ENCODE results near the gene ELMO1. TPM values are rescaled to one million over a fixed set of nuclear protein-coding genes. Genes with fewer than 3 reads are reported as not detected.

ELMO1 gene
- total RNA-seq, 1 experiment from 2014 or later, result 137 TPM

- Histone ChIP-seq H3K4me2 (ENCODE audit: low read depth, low read length, poor library complexity, severe bottlenecking) (no peak overlapping the region), H3K79me2 (ENCODE audit: low read length) (peaks cover 7% of the 10 kb centered on the region; the same call in 1 of the 2 replicates), H3K9me2 (replicated peaks; ENCODE audit: insufficient read depth, low read length) (no peaks in the 10 kb centered on the region), H4K20me1 (ENCODE audit: insufficient read depth, low read depth, low read length) (no peaks in the 10 kb centered on the region), H2AFZ (ENCODE audit: low read length) (no peak overlapping the region), H3K27me3 (ENCODE audit: low read length) (no peaks in the 10 kb centered on the region), H3K9ac (ENCODE audit: low read length) (no peak overlapping the region), H3K27ac (ENCODE audit: low read length) (no peak overlapping the region), H3K4me3 (ENCODE audit: low read length) (no peak overlapping the region), H3K4me1 (ENCODE audit: low read length) (peaks cover 15% of the 10 kb centered on the region), H3K9me3 (ENCODE audit: low read length) (no peaks in the 10 kb centered on the region), H3K36me3 (ENCODE audit: insufficient read depth, low read length) (no peaks in the 10 kb centered on the region)
- no peak for DNase-seq
Observed at GRCh38 chr7:37100735-37101331, 347.8 kb downstream of the ELMO1 start.

- H3K27ac ChIP-seq (ENCODE audit: low read length), result no peak overlapping the region
- H3K36me3 ChIP-seq (ENCODE audit: insufficient read depth, low read length), result 0 out of 2 replicates have a peak, but pooled peaks cover 3% of the 10 kb centered on the region
- H2AFZ ChIP-seq (ENCODE audit: low read length), result no peak overlapping the region
- H3K9me2 ChIP-seq (replicated peaks; ENCODE audit: insufficient read depth, low read length), result no peaks in the 10 kb centered on the region
- H3K9ac ChIP-seq (ENCODE audit: low read length), result no peak overlapping the region
- no peaks in the 10 kb centered on the region for H3K9me3 ChIP-seq (ENCODE audit: low read length)
- no peak for DNase-seq
- H3K4me1 ChIP-seq (ENCODE audit: low read length), result peaks cover 18% of the 10 kb centered on the region
- H3K79me2 ChIP-seq (ENCODE audit: low read length), result peaks cover 7% of the 10 kb centered on the region; the same call in 1 of the 2 replicates
- no peak overlapping the region for H3K4me2 ChIP-seq (ENCODE audit: low read depth, low read length, poor library complexity, severe bottlenecking)
- no peak overlapping the region for H3K4me3 ChIP-seq (ENCODE audit: low read length)
- no peaks in the 10 kb centered on the region for H4K20me1 ChIP-seq (ENCODE audit: insufficient read depth, low read depth, low read length)
- H3K27me3 ChIP-seq (ENCODE audit: low read length), result no peaks in the 10 kb centered on the region
Observed at GRCh38 chr7:37098762-37099161, 349.9 kb downstream of the ELMO1 start.

GRCh38 chr7:37097983-37098382 lies 350.7 kb downstream of the ELMO1 start:
- Histone ChIP-seq H4K20me1 (ENCODE audit: insufficient read depth, low read depth, low read length) (no peaks in the 10 kb centered on the region), H3K9me3 (ENCODE audit: low read length) (no peaks in the 10 kb centered on the region), H3K79me2 (ENCODE audit: low read length) (peaks cover 7% of the 10 kb centered on the region; the same call in 1 of the 2 replicates), H3K9ac (ENCODE audit: low read length) (no peak overlapping the region), H3K9me2 (replicated peaks; ENCODE audit: insufficient read depth, low read length) (no peaks in the 10 kb centered on the region), H2AFZ (ENCODE audit: low read length) (no peak overlapping the region), H3K36me3 (ENCODE audit: insufficient read depth, low read length) (0 out of 2 replicates have a peak, but pooled peaks cover 3% of the 10 kb centered on the region), H3K4me2 (ENCODE audit: low read depth, low read length, poor library complexity, severe bottlenecking) (no peak overlapping the region), H3K27me3 (ENCODE audit: low read length) (no peaks in the 10 kb centered on the region), H3K27ac (ENCODE audit: low read length) (no peak overlapping the region), H3K4me1 (ENCODE audit: low read length) (peaks cover 18% of the 10 kb centered on the region), H3K4me3 (ENCODE audit: low read length) (no peak overlapping the region)
- DNase-seq, result no peak

GRCh38 chr7:37097276-37097675 lies 351.4 kb downstream of the ELMO1 start:
- no peak overlapping the region for H3K27ac ChIP-seq (ENCODE audit: low read length)
- no peak overlapping the region for H3K4me2 ChIP-seq (ENCODE audit: low read depth, low read length, poor library complexity, severe bottlenecking)
- 0 out of 2 replicates have a peak, but pooled peaks cover 3% of the 10 kb centered on the region for H3K36me3 ChIP-seq (ENCODE audit: insufficient read depth, low read length)
- no peak overlapping the region for H2AFZ ChIP-seq (ENCODE audit: low read length)
- no peaks in the 10 kb centered on the region for H3K9me2 ChIP-seq (replicated peaks; ENCODE audit: insufficient read depth, low read length)
- no peaks in the 10 kb centered on the region for H3K9me3 ChIP-seq (ENCODE audit: low read length)
- no peaks in the 10 kb centered on the region; the same call in 1 of the 2 replicates for H3K79me2 ChIP-seq (ENCODE audit: low read length)
- H3K27me3 ChIP-seq (ENCODE audit: low read length), result no peaks in the 10 kb centered on the region
- H4K20me1 ChIP-seq (ENCODE audit: insufficient read depth, low read depth, low read length), result no peaks in the 10 kb centered on the region
- no peak for DNase-seq
- H3K9ac ChIP-seq (ENCODE audit: low read length), result no peak overlapping the region
- H3K4me1 ChIP-seq (ENCODE audit: low read length), result peaks cover 18% of the 10 kb centered on the region
- no peak overlapping the region for H3K4me3 ChIP-seq (ENCODE audit: low read length)

GRCh38 chr7:37096341-37096740 lies 352.3 kb downstream of the ELMO1 start:
- Histone ChIP-seq H3K4me1 (ENCODE audit: low read length) (peaks cover 18% of the 10 kb centered on the region), H3K4me3 (ENCODE audit: low read length) (no peak overlapping the region), H3K9ac (ENCODE audit: low read length) (no peak overlapping the region), H3K36me3 (ENCODE audit: insufficient read depth, low read length) (0 out of 2 replicates have a peak, but pooled peaks cover 3% of the 10 kb centered on the region), H3K27ac (ENCODE audit: low read length) (no peak overlapping the region), H3K4me2 (ENCODE audit: low read depth, low read length, poor library complexity, severe bottlenecking) (no peak overlapping the region), H3K27me3 (ENCODE audit: low read length) (no peaks in the 10 kb centered on the region), H4K20me1 (ENCODE audit: insufficient read depth, low read depth, low read length) (no peaks in the 10 kb centered on the region), H3K9me2 (replicated peaks; ENCODE audit: insufficient read depth, low read length) (no peaks in the 10 kb centered on the region), H3K9me3 (ENCODE audit: low read length) (no peaks in the 10 kb centered on the region), H2AFZ (ENCODE audit: low read length) (no peak overlapping the region), H3K79me2 (ENCODE audit: low read length) (no peaks in the 10 kb centered on the region)
- DNase-seq, result no peak

GRCh38 chr7:37095122-37095521 lies 353.5 kb downstream of the ELMO1 start:
- Histone ChIP-seq H3K4me3 (ENCODE audit: low read length) (no peak overlapping the region), H3K79me2 (ENCODE audit: low read length) (no peaks in the 10 kb centered on the region), H3K36me3 (ENCODE audit: insufficient read depth, low read length) (0 out of 2 replicates have a peak, but pooled peaks cover 3% of the 10 kb centered on the region), H3K4me1 (ENCODE audit: low read length) (peaks cover 11% of the 10 kb centered on the region), H3K9me3 (ENCODE audit: low read length) (no peaks in the 10 kb centered on the region), H3K27ac (ENCODE audit: low read length) (no peak overlapping the region), H3K9me2 (replicated peaks; ENCODE audit: insufficient read depth, low read length) (no peaks in the 10 kb centered on the region), H4K20me1 (ENCODE audit: insufficient read depth, low read depth, low read length) (no peaks in the 10 kb centered on the region), H3K27me3 (ENCODE audit: low read length) (no peaks in the 10 kb centered on the region), H3K4me2 (ENCODE audit: low read depth, low read length, poor library complexity, severe bottlenecking) (no peak overlapping the region), H2AFZ (ENCODE audit: low read length) (no peak overlapping the region), H3K9ac (ENCODE audit: low read length) (no peak overlapping the region)
- DNase-seq, result no peak

GRCh38 chr7:37093257-37093656 lies 355.4 kb downstream of the ELMO1 start:
- no peak for DNase-seq
- H3K4me3 ChIP-seq (ENCODE audit: low read length), result no peak overlapping the region
- H3K9me3 ChIP-seq (ENCODE audit: low read length), result no peaks in the 10 kb centered on the region
- no peaks in the 10 kb centered on the region for H4K20me1 ChIP-seq (ENCODE audit: insufficient read depth, low read depth, low read length)
- H3K36me3 ChIP-seq (ENCODE audit: insufficient read depth, low read length), result 0 out of 2 replicates have a peak, but pooled peaks cover 3% of the 10 kb centered on the region
- no peak overlapping the region for H3K9ac ChIP-seq (ENCODE audit: low read length)
- H3K79me2 ChIP-seq (ENCODE audit: low read length), result no peaks in the 10 kb centered on the region
- no peak overlapping the region for H2AFZ ChIP-seq (ENCODE audit: low read length)
- no peaks in the 10 kb centered on the region for H3K9me2 ChIP-seq (replicated peaks; ENCODE audit: insufficient read depth, low read length)
- H3K4me2 ChIP-seq (ENCODE audit: low read depth, low read length, poor library complexity, severe bottlenecking), result no peak overlapping the region
- H3K27ac ChIP-seq (ENCODE audit: low read length), result no peak overlapping the region
- H3K4me1 ChIP-seq (ENCODE audit: low read length), result peaks cover 26% of the 10 kb centered on the region
- H3K27me3 ChIP-seq (ENCODE audit: low read length), result no peaks in the 10 kb centered on the region

- Histone ChIP-seq H3K79me2 (ENCODE audit: low read length) (no peaks in the 10 kb centered on the region), H4K20me1 (ENCODE audit: insufficient read depth, low read depth, low read length) (no peaks in the 10 kb centered on the region), H3K9me3 (ENCODE audit: low read length) (no peaks in the 10 kb centered on the region), H3K4me2 (ENCODE audit: low read depth, low read length, poor library complexity, severe bottlenecking) (no peak overlapping the region), H3K4me3 (ENCODE audit: low read length) (no peak overlapping the region), H2AFZ (ENCODE audit: low read length) (no peak overlapping the region), H3K27ac (ENCODE audit: low read length) (no peak overlapping the region), H3K9me2 (replicated peaks; ENCODE audit: insufficient read depth, low read length) (no peaks in the 10 kb centered on the region), H3K27me3 (ENCODE audit: low read length) (no peaks in the 10 kb centered on the region), H3K4me1 (ENCODE audit: low read length) (peaks cover 26% of the 10 kb centered on the region), H3K36me3 (ENCODE audit: insufficient read depth, low read length) (0 out of 2 replicates have a peak, but pooled peaks cover 3% of the 10 kb centered on the region), H3K9ac (ENCODE audit: low read length) (no peak overlapping the region)
- DNase-seq, result no peak
Observed at GRCh38 chr7:37092548-37092947, 356.1 kb downstream of the ELMO1 start.
